Gastrocnemius medialis (tissue), 4 donors: ENCODE data around the gene C5AR2.

Experiments used
- POLR2A ChIP-seq, 2 donors: fragments of 450-650 bp; IDR thresholded peaks; one replicate each; pipeline ENCODE4 v1.6.1; 2017; ENCODE audit warnings: antibody characterized with exemption in 2 of 2, mild to moderate bottlenecking in 2 of 2, moderate library complexity in 2 of 2
- TF ChIP-seq, protein P1 (sequence below), 5 experiments: fragments of 450-650 bp in 3 of 5; fragments of 200-600 bp in 2 of 5; sonication (generic) in 2 of 5; IDR thresholded peaks in 4 of 5; conservative IDR thresholded peaks in 1 of 5; 1 replicate in 4 of 5; 2 replicates in 1 of 5; pipeline ENCODE4 v1.5.1; 2016 to 2019; ENCODE audit warnings: antibody characterized with exemption in 5 of 5, mild to moderate bottlenecking in 3 of 5, moderate library complexity in 3 of 5

GRCh38 chr19:47372603-47373002, 40.6 kb downstream of the C5AR2 start:
- TF ChIP-seq, protein P1, sequence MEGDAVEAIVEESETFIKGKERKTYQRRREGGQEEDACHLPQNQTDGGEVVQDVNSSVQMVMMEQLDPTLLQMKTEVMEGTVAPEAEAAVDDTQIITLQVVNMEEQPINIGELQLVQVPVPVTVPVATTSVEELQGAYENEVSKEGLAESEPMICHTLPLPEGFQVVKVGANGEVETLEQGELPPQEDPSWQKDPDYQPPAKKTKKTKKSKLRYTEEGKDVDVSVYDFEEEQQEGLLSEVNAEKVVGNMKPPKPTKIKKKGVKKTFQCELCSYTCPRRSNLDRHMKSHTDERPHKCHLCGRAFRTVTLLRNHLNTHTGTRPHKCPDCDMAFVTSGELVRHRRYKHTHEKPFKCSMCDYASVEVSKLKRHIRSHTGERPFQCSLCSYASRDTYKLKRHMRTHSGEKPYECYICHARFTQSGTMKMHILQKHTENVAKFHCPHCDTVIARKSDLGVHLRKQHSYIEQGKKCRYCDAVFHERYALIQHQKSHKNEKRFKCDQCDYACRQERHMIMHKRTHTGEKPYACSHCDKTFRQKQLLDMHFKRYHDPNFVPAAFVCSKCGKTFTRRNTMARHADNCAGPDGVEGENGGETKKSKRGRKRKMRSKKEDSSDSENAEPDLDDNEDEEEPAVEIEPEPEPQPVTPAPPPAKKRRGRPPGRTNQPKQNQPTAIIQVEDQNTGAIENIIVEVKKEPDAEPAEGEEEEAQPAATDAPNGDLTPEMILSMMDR (IDR thresholded peaks at IDR 0.05 in 4 of 5, conservative IDR thresholded peaks at IDR 0.05 in 1 of 5), result no peak
- no peak for TF ChIP-seq POLR2A (IDR thresholded peaks at IDR 0.05)
